Measurements from ENCODE around the gene MMP23B.
"Not testable (repeated sequence)": the region's sequence is repeated elsewhere in the genome, so short reads cannot be mapped to it uniquely, and the experiment has no call there.

Gene MMP23B

GRCh38 chr1:1637479-1637875 lies 5.5 kb downstream of the MMP23B start:
- H3K27me3 ChIP-seq (ENCODE audit: control insufficient read depth in 3 of 3, insufficient read depth in 3 of 3, low read depth in 1 of 3, low read length in 3 of 3); H2BK120ac ChIP-seq (ENCODE audit: low read depth, low read length); H2AFZ ChIP-seq (ENCODE audit: low read length); H3K9me3 ChIP-seq (replicated peaks in 1 of 2; ENCODE audit: control insufficient read depth in 2 of 2, insufficient read depth in 1 of 2, low read depth in 1 of 2, low read length in 2 of 2); H3K4me3 ChIP-seq (ENCODE audit: low read length in 2 of 2); H3K23ac ChIP-seq (ENCODE audit: low read depth, low read length, poor library complexity); H4K91ac ChIP-seq (ENCODE audit: low read depth, low read length, poor library complexity); H4K8ac ChIP-seq (ENCODE audit: low read depth, low read length); H3K79me1 ChIP-seq (ENCODE audit: low read depth, low read length); H2BK12ac ChIP-seq (ENCODE audit: low read length); H3K4ac ChIP-seq (ENCODE audit: low read length); DNase-seq (ENCODE audit: low spot score); H3K4me2 ChIP-seq (ENCODE audit: insufficient read depth, low read length, poor library complexity, severe bottlenecking); H3K18ac ChIP-seq (ENCODE audit: low read length); H3K9ac ChIP-seq (ENCODE audit: low read depth, low read length, poor library complexity); H2BK5ac ChIP-seq (ENCODE audit: low read length); H3K4me1 ChIP-seq (ENCODE audit: control insufficient read depth in 2 of 2, insufficient read depth in 1 of 2, low read depth in 1 of 2, low read length in 2 of 2); H3K14ac ChIP-seq (ENCODE audit: low read length); H2AK5ac ChIP-seq (ENCODE audit: low read depth, low read length); H3K27ac ChIP-seq (replicated peaks; ENCODE audit: low read length); H2BK15ac ChIP-seq (ENCODE audit: low read length): not testable (repeated sequence)
- peaks cover 3 to 14% of the 10 kb centered on the region in 2 donors for H3K36me3 ChIP-seq (replicated peaks in 1 of 2; ENCODE audit: control insufficient read depth in 2 of 2, insufficient read depth in 2 of 2, low read length in 2 of 2)
- WGBS, 2 donors (ENCODE audit: extremely low coverage in 2 of 2, insufficient read length in 2 of 2, insufficient replicate concordance in 1 of 2), result no CpG with 5 or more reads among the region's 14 CpGs

DNA sequence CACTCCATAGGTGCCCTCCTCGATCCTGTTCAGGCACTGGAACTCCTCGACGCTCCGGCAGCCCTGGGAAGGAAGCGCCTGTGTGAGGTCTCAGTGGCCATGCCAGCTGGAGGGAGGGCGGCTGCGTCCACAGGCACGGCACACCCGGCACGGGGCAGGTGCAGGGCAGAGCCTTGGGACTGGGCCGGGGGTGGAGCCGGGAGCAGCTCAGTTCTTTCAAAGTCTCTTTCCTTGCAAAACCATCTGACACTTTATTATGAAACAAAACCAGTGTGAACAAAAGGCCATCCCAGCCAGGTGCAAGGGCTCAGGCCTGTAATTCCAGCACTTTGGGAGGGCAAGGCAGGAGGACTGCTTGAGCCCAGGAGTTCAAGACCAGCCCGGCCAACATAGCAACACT lies 6.6 kb downstream of the MMP23B start:
- H2BK120ac ChIP-seq (ENCODE audit: low read depth, low read length); H2AFZ ChIP-seq (ENCODE audit: low read length); H3K27me3 ChIP-seq (ENCODE audit: control insufficient read depth in 3 of 3, insufficient read depth in 3 of 3, low read depth in 1 of 3, low read length in 3 of 3); DNase-seq (ENCODE audit: low spot score); H3K4ac ChIP-seq (ENCODE audit: low read length); H3K4me1 ChIP-seq (ENCODE audit: control insufficient read depth in 2 of 2, insufficient read depth in 1 of 2, low read depth in 1 of 2, low read length in 2 of 2); H3K18ac ChIP-seq (ENCODE audit: low read length); H4K8ac ChIP-seq (ENCODE audit: low read depth, low read length); H3K27ac ChIP-seq (replicated peaks; ENCODE audit: low read length); H3K9ac ChIP-seq (ENCODE audit: low read depth, low read length, poor library complexity); H3K79me1 ChIP-seq (ENCODE audit: low read depth, low read length); H3K9me3 ChIP-seq (replicated peaks in 1 of 2; ENCODE audit: control insufficient read depth in 2 of 2, insufficient read depth in 1 of 2, low read depth in 1 of 2, low read length in 2 of 2); H2BK12ac ChIP-seq (ENCODE audit: low read length); H3K4me3 ChIP-seq (ENCODE audit: low read length in 2 of 2); H3K23ac ChIP-seq (ENCODE audit: low read depth, low read length, poor library complexity); H4K91ac ChIP-seq (ENCODE audit: low read depth, low read length, poor library complexity); H3K4me2 ChIP-seq (ENCODE audit: insufficient read depth, low read length, poor library complexity, severe bottlenecking); H2BK5ac ChIP-seq (ENCODE audit: low read length); H3K14ac ChIP-seq (ENCODE audit: low read length); H2BK15ac ChIP-seq (ENCODE audit: low read length); H2AK5ac ChIP-seq (ENCODE audit: low read depth, low read length): not testable (repeated sequence)
- peaks cover 3 to 14% of the 10 kb centered on the region in 2 donors for H3K36me3 ChIP-seq (replicated peaks in 1 of 2; ENCODE audit: control insufficient read depth in 2 of 2, insufficient read depth in 2 of 2, low read length in 2 of 2)
- WGBS, 2 donors (ENCODE audit: extremely low coverage in 2 of 2, insufficient read length in 2 of 2, insufficient replicate concordance in 1 of 2), result no CpG with 5 or more reads among the region's 13 CpGs

- DNase-seq (ENCODE audit: low spot score); H3K4me3 ChIP-seq (ENCODE audit: low read length in 2 of 2): not testable (repeated sequence)
Observed at GRCh38 chr1:1639368-1639767, 7.4 kb downstream of the MMP23B start.

GRCh38 chr1:1640081-1640480 lies 8.1 kb downstream of the MMP23B start:
- not testable (repeated sequence) for DNase-seq (ENCODE audit: low spot score); H3K79me1 ChIP-seq (ENCODE audit: low read depth, low read length); H3K4me3 ChIP-seq (ENCODE audit: low read length in 2 of 2); H2BK12ac ChIP-seq (ENCODE audit: low read length); H2BK120ac ChIP-seq (ENCODE audit: low read depth, low read length); H3K14ac ChIP-seq (ENCODE audit: low read length); H3K4ac ChIP-seq (ENCODE audit: low read length); H4K91ac ChIP-seq (ENCODE audit: low read depth, low read length, poor library complexity); H3K9me3 ChIP-seq (replicated peaks in 1 of 2; ENCODE audit: control insufficient read depth in 2 of 2, insufficient read depth in 1 of 2, low read depth in 1 of 2, low read length in 2 of 2); H2BK5ac ChIP-seq (ENCODE audit: low read length); H3K9ac ChIP-seq (ENCODE audit: low read depth, low read length, poor library complexity); H3K27me3 ChIP-seq (ENCODE audit: control insufficient read depth in 3 of 3, insufficient read depth in 3 of 3, low read depth in 1 of 3, low read length in 3 of 3); H3K4me2 ChIP-seq (ENCODE audit: insufficient read depth, low read length, poor library complexity, severe bottlenecking); H3K23ac ChIP-seq (ENCODE audit: low read depth, low read length, poor library complexity); H2AK5ac ChIP-seq (ENCODE audit: low read depth, low read length); H2AFZ ChIP-seq (ENCODE audit: low read length); H4K8ac ChIP-seq (ENCODE audit: low read depth, low read length); H3K4me1 ChIP-seq (ENCODE audit: control insufficient read depth in 2 of 2, insufficient read depth in 1 of 2, low read depth in 1 of 2, low read length in 2 of 2); H2BK15ac ChIP-seq (ENCODE audit: low read length); H3K27ac ChIP-seq (replicated peaks; ENCODE audit: low read length); H3K18ac ChIP-seq (ENCODE audit: low read length)
- WGBS, 2 donors (ENCODE audit: extremely low coverage in 2 of 2, insufficient read length in 2 of 2, insufficient replicate concordance in 1 of 2), result no CpG with 5 or more reads among the region's 25 CpGs
- peaks cover 3 to 14% of the 10 kb centered on the region in 2 donors for H3K36me3 ChIP-seq (replicated peaks in 1 of 2; ENCODE audit: control insufficient read depth in 2 of 2, insufficient read depth in 2 of 2, low read length in 2 of 2)

More at GRCh38 chr1:1639368-1639767, 7.4 kb downstream of the MMP23B start:
- not testable (repeated sequence) for H2BK12ac ChIP-seq (ENCODE audit: low read length); H3K79me1 ChIP-seq (ENCODE audit: low read depth, low read length); H3K9me3 ChIP-seq (replicated peaks in 1 of 2; ENCODE audit: control insufficient read depth in 2 of 2, insufficient read depth in 1 of 2, low read depth in 1 of 2, low read length in 2 of 2); H2AK5ac ChIP-seq (ENCODE audit: low read depth, low read length); H3K4me2 ChIP-seq (ENCODE audit: insufficient read depth, low read length, poor library complexity, severe bottlenecking); H3K27me3 ChIP-seq (ENCODE audit: control insufficient read depth in 3 of 3, insufficient read depth in 3 of 3, low read depth in 1 of 3, low read length in 3 of 3); H2BK15ac ChIP-seq (ENCODE audit: low read length); H3K18ac ChIP-seq (ENCODE audit: low read length); H2AFZ ChIP-seq (ENCODE audit: low read length); H3K27ac ChIP-seq (replicated peaks; ENCODE audit: low read length); H2BK5ac ChIP-seq (ENCODE audit: low read length); H3K23ac ChIP-seq (ENCODE audit: low read depth, low read length, poor library complexity); H3K4me1 ChIP-seq (ENCODE audit: control insufficient read depth in 2 of 2, insufficient read depth in 1 of 2, low read depth in 1 of 2, low read length in 2 of 2); H2BK120ac ChIP-seq (ENCODE audit: low read depth, low read length); H4K91ac ChIP-seq (ENCODE audit: low read depth, low read length, poor library complexity); H3K14ac ChIP-seq (ENCODE audit: low read length); H3K4ac ChIP-seq (ENCODE audit: low read length); H3K9ac ChIP-seq (ENCODE audit: low read depth, low read length, poor library complexity); H4K8ac ChIP-seq (ENCODE audit: low read depth, low read length)
- no CpG with 5 or more reads among the region's 16 CpGs for WGBS, 2 donors (ENCODE audit: extremely low coverage in 2 of 2, insufficient read length in 2 of 2, insufficient replicate concordance in 1 of 2)
- peaks cover 3 to 14% of the 10 kb centered on the region in 2 donors for H3K36me3 ChIP-seq (replicated peaks in 1 of 2; ENCODE audit: control insufficient read depth in 2 of 2, insufficient read depth in 2 of 2, low read length in 2 of 2)

Measured in neuronal stem cell (in vitro differentiated cells).